ENCODE data around the gene GRK5. TPM values are rescaled to one million over a fixed set of nuclear protein-coding genes. Genes with fewer than 3 reads are reported as not detected.

GRK5 gene
- total and polyA plus RNA-seq, 9 of the 15 experiments (the other 6 are each of a cell fraction or from before 2014, with no cell fraction given): 0.46 to 0.83 (median 0.67) TPM; not detected in 2

DNA sequence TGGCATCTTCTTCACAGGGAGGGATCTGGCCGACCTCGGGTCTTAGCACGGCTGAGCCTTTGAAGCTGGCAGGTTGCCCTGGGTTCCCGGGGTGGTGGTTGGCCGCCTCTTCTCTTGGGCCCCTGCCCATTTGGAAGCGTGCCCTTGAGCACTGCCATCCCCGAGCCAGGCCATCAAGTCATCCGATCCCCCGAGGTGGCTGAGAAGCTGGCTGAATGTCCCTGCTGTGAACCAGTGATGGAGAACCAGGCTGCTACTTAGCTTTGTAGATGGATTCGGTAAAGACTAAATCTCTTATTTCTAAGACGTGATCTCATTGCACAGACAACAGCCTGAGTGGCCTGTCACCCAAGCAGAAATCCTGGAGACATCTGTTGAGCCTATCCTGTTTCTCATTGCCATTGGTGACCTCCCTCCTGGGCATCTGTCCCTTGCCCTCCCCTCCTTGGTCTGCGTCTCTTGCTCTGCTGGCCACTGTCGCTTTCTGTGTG lies 74.3 kb downstream of the GRK5 start (continued):
- TF ChIP-seq GABPA (tag; conservative IDR thresholded peaks at IDR 0.05; ENCODE audit: low read depth) (no peak), ZNF431 (CRISPR knock-in tag; IDR thresholded peaks at IDR 0.05) (no peak)

DNA sequence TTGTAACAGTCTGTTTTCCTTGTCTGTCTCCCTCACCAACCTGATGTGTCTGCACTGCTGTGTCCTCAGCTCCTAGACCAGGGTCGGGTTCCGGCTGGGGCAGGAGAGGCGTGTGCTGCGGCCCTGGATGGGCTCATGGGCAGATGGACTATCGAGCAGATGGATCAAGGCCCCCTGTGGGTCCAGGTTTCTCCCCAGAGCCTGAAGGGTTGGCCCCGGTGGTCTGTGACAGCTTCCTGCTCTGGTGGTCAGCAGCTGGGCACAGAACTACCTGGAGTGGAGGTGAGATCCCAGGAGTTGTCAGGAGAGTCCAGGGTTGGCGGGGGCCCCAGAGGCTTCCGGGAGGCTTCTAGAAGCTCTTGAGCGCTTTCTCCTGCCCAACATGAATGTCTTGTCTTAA lies 75.1 kb downstream of the GRK5 start:
- intact Hi-C loops (cut with micrococcal nuclease) (no loop called here), in situ Hi-C loops (cut with MboI) (no loop called here)
- Histone ChIP-seq H3K9me3 (replicated peaks; ENCODE audit: control insufficient read depth, insufficient read depth, low read depth, low read length) (no peaks in the 10 kb centered on the region), H3K4me2 (ENCODE audit: insufficient read depth, low read length) (no peak overlapping the region), H3K27me3 (ENCODE audit: control insufficient read depth in 2 of 2, insufficient read depth in 2 of 2, low read length in 2 of 2) (no peaks in the 10 kb centered on the region; a peak in 1 of 5 replicates), H2AFZ (ENCODE audit: low read depth, low read length) (no peak overlapping the region), H3K79me2 (ENCODE audit: control insufficient read depth, insufficient read depth, low read length) (no peaks in the 10 kb centered on the region), H3K9ac (ENCODE audit: insufficient read depth in 1 of 2, low read depth in 2 of 2, low read length in 2 of 2) (no peak overlapping the region), H3K36me3 (ENCODE audit: control insufficient read depth, insufficient read depth, low read length) (no peaks in the 10 kb centered on the region), H3K27ac (ENCODE audit: extremely low read depth, low read depth, low read length) (no peak overlapping the region), H3K9me1 (ENCODE audit: control insufficient read depth, insufficient read depth, low read length) (no peaks in the 10 kb centered on the region), H3K4me3 (no peak overlapping the region), H3K4me1 (replicated peaks in 1 of 2; ENCODE audit: control insufficient read depth in 2 of 2, insufficient read depth in 2 of 2, low read length in 2 of 2) (peaks cover 4 to 5% of the 10 kb centered on the region in 2 experiments; a peak in 4 of 5 replicates), H4K20me1 (replicated peaks; ENCODE audit: control insufficient read depth, insufficient read depth, low read length) (no peaks in the 10 kb centered on the region)
- ATAC-seq: no peak
- POLR2A ChIA-PET: interaction anchor here (0.8 kb wide), 1 partner anchor 12 kb away, joined by 3 read pairs; no protein-coding TSS in a partner anchor
- no TSS peak for BruUV-seq (replicated peaks)
- CTCF ChIA-PET (ENCODE audit: low intra/inter-chr PET ratio): no interaction called here
- no peak for FAIRE-seq
- 77% methylated on average over 8 of the region's 9 CpGs for WGBS (ENCODE audit: insufficient coverage, low coverage, missing lambda C conversion rate)
- DNase-seq (ENCODE audit: extremely low read depth in 1 of 4, low spot score in 3 of 4): no peak
- TF ChIP-seq ESRRA (IDR thresholded peaks at IDR 0.05; ENCODE audit: borderline replicate concordance, low read depth): no peak
- no peak for TF ChIP-seq MAFK (IDR thresholded peaks at IDR 0.05; ENCODE audit: low read length)
- no peak for TF ChIP-seq ZNF23 (CRISPR knock-in tag; IDR thresholded peaks at IDR 0.05)
- no peak for TF ChIP-seq PHB2 (IDR thresholded peaks at IDR 0.05; ENCODE audit: low read depth)

Data from K562 (cell line).